HG03521 (cell line): ENCODE data around the gene ING5.
"Not testable (repeated sequence)": the region's sequence is repeated elsewhere in the genome, so short reads cannot be mapped to it uniquely, and the experiment has no call there.

Experiments used
- ATAC-seq: cut with Tn5 transposase; IDR thresholded peaks from one replicate; pipeline ENCODE4 v1.9.1; 2021; ENCODE audit warnings: mild to moderate bottlenecking, moderate library complexity; ENCODE audit not compliant: unreplicated experiment

The ING5 gene

GRCh38 chr2:241703032-241703604 is 1.3 kb downstream of the ING5 start:
- ATAC-seq = no peak

DNA sequence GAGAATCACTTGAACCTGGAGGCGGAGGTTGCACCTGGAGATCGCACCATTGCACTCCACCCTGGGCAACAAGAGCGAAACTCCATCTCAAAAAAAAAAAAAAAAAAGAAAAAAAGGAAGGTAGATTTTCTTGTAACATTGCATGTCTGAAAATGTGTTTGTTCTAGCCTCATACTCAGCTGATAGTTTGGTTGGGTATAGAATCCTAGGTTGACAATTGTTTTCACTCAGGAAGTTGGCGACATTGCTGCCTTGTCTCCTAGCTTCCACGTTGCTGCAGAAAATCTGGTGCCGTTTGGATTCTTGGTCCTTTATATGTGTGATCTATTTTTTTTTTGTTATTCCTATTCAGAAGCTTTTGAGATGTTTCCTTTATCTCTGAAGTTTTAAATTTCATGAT is 4.7 kb downstream of the ING5 start:
- no peak for ATAC-seq

GRCh38 chr2:241708879-241709278 is 7.0 kb downstream of the ING5 start:
- ATAC-seq = no peak

DNA sequence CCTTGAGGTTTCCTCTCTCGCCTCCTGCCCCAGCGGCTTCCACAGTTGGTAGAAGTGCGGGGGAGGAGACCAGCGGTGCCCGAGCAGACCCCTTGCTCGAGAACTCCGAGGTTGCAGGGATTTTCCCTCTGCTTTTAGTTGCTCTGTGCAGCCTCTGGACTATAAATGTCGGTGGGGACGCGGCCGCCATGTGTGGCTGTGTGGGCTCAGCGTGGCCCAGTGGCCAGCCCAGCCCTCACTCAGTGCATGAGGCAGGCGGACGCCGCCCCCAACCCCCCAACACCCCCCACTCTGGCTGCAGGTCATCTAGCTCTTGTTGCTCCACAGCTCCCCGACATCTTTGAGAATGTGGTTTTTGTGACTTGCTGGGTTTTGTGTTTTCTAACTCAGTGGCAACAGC is 17.3 kb downstream of the ING5 start:
- ATAC-seq = no peak

DNA sequence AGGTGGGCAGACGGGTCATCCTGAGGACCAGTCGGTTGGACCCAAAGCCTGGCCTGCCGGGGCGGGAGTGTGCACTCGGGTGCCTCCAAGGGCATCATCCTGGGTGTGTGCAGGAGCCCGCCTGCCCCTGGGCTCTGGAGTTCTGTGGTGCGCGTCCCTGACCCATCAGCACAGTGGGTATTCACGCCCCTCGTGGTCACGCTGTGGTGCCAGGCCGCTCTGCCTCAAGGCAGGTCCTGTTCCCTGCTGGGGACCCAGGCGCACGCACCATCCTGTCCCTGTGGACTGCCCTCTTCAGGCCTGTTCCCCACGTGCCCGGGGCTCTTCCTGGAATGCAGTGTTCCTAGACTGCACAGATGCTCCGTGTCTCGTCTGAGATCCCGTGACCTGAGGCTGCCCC is 18.3 kb downstream of the ING5 start:
- no peak for ATAC-seq

DNA sequence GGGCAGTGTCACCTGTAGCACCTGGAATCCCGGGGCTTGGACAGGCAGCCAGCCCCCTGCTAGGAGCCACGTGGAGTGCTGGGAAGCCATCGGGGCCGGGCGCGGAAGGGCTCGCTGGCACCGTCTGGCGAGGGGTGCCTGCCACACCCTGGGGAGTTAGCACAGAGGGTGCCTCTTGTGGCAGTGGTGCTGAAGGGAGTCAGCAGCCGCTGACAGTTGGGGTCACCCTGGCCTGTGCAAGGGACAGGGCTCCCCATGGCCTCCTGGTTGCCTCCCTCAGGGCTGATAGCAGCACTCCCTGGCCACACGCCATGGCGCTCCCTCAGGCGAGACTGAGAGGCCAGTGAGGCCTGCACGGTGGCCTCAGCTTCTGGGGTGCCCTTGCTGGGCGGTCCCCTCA is 18.7 kb downstream of the ING5 start:
- ATAC-seq = no peak

- no peak for ATAC-seq
These were observed 20.0 kb downstream of the ING5 start for GRCh38 chr2:241721852-241722251.

DNA sequence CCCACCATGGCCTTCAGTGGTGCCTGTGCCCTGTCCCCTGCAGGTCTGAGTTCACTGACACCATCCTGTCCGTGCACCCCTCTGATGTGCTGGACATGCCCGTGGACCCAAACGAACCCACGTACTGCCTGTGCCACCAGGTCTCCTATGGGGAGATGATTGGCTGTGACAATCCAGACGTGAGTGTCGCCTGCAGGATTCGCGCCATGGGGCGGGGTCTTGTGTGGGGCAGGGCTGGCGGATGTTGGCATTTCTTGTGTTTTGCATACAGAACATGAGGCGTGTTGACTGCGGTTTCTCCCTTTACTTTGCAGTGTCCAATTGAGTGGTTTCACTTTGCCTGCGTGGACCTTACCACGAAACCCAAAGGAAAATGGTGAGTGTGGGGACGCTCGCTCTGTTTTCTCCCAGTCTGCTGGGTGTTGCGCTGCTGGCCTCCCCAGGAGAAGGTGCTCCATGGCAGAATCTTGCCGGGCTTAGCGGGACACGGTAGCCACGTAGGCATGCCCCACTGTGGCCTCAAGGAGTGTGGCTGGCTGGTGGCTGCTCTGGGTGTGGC is 21.1 kb downstream of the ING5 start:
- no peak for ATAC-seq

DNA sequence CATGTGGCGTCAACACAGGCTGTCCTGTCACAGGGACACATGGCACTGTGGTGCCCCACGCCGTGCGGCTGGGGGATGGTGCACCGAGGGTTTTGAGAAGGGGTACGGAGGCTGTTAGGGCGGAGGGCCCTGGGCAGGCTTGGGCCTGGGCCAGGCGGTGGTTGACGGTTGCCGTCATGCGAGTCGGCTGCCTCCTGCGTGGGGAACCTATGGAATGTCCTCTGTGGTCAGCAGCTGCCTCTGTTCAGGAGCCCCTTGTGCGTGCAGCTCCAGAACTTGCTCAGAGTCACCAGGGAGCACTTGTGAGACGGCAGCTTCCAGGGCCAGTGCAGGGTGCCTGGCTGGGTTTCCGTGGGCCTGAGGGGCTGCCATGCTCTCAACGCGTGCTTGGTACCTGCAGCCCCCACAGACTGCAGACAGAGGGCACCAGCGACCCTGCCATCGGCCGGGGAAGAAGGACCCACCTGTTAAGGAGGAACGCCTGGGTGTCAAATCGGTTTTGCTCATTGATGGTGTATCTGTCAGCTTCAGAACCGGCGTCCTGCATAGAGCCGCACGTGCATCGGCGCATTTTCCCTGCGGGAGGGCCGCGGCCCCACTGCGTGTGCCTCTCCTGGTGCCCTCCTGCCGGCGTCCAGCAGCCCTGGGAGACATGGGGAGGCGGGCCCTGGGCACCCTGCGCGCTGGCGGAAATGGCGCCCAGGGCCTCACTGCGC is 22.6 kb downstream of the ING5 start:
- no peak for ATAC-seq

DNA sequence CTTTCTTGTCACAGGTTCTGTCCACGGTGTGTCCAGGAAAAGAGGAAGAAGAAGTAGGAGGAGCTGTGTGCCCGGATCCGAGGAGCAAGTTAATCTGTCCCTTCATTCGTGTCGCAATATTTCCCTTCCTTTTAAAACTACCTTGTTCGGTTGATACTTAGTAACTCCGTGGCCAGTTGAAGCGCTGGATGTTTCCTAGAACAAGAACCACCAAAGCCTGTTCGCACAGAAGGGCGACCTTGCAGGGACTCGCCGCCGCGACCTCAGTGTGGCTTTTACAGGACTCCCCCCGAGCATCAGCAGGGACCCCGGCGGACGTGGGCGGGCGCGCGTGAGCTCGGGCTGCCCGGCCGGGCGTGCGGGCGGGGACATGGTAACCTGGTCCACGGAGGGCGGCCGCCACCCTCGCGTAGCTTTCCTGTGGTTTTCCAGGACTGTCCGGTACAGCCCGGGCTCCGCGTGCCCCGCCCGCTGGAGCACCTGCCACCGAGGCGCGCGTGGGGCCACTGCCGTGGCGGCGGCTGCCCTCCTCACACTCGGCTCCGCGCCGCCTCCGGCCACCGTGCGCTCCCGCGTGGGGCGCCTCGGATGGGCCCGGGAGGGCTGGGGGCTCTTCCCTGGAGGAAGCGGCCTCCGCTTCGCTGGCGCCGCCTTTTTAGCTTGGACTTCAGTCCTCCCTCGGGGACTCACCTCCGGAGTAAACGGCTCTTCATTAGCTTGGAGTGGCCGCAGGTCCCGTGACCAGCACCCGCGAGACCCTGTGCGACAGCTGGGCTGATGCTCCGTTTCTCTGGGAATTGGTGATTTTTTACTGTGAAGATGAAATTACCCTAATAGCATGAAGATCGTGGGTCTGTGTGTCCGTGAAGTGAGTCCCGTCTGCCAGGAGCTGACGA is 23.4 kb downstream of the ING5 start:
- no peak for ATAC-seq

- no peak for ATAC-seq
These were observed 24.6 kb downstream of the ING5 start for GRCh38 chr2:241726459-241726858.

- ATAC-seq = no peak
These were observed 26.2 kb downstream of the ING5 start for GRCh38 chr2:241728000-241728399.

GRCh38 chr2:241728627-241729026 is 26.8 kb downstream of the ING5 start:
- ATAC-seq = no peak

- ATAC-seq = no peak
These were observed 28.0 kb downstream of the ING5 start for GRCh38 chr2:241729868-241730267.

GRCh38 chr2:241730671-241731293 is 28.9 kb downstream of the ING5 start:
- no peak for ATAC-seq

- not testable (repeated sequence) for ATAC-seq
These were observed 30.8 kb downstream of the ING5 start for GRCh38 chr2:241732513-241733186.

GRCh38 chr2:241733391-241734207 is 31.8 kb downstream of the ING5 start:
- no peak for ATAC-seq

DNA sequence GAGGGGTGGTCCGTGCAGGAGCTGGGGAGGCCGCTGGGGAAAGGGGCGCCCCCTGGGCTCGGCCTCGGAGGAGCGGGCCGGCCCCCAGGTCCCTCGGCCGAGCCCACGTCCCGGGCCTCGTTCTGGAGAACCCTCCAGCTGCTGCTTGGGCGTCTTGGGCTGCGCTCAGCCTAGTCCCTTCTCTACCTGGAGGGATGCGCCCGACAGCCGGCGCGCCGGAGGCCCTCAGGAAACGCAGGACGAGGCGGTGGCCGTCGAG is 32.3 kb downstream of the ING5 start:
- ATAC-seq = peak; percentile 16

DNA sequence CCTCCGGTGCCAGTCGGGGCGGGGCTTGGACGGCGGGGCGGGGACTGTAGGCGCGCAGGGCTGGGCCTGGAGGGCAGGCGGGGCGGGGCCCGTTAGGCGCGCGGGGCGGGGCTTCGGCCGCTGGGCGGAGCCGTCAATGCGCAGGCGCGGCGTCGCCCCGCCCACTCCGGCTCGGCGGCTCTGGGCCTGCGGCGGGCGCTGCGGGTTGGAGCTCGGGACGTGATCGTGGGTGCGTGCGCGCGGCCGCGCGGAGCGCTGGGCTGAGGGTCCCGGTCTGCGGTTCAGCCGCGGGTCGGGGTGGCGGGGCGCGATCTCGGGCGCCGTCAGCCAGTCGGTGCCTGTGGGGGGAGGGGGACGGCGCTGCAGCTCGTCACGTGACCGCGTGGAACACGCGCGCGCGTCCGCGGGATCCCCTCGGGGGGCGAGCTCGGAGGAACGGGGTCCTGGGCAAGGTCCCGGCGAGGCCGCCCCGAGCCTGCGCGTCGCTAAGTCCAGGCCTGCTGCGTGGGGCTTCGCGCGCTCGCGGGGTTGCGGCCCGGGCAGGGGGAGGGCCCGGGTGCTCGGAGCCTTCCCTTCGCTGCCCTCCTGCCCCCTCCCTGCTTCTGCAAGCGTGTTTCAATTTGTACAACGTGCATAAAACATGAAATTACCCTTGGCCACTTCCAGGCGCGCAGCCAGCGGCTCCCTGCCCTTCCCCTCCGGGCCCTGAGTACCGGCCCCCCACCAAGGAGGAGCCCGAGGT is 32.8 kb downstream of the ING5 start, which contains the start of gene D2HGDH:
D2HGDH (plus strand) TSS at position 164 of the 742 bp plus-strand sequence. CDS start 595 bp downstream, outside the sequence.
- peak; percentile 80 for ATAC-seq
